Glutamatergic neuron (in vitro differentiated cells): ENCODE measurements around the gene DNLZ. TPM values are rescaled to one million over a fixed set of nuclear protein-coding genes. Genes with fewer than 3 reads are reported as not detected.

ENCODE experiments used
- DNase-seq: peaks from one replicate; pipeline ENCODE4 v3.0.0; 2022
- H3K27ac Mint-ChIP-seq: one replicate; pipeline ENCODE4 v1.8.0; 2020; ENCODE audit warnings: mild to moderate bottlenecking, mixed read lengths, inconsistent platforms; ENCODE audit not compliant: unreplicated experiment
- H3K27me3 Mint-ChIP-seq: one replicate; pipeline ENCODE4 v1.8.0; 2020; ENCODE audit warnings: mild to moderate bottlenecking, moderate library complexity, mixed read lengths, inconsistent platforms; ENCODE audit not compliant: unreplicated experiment
- H3K36me3 Mint-ChIP-seq: one replicate; pipeline ENCODE4 v1.8.0; 2020; ENCODE audit warnings: mild to moderate bottlenecking, mixed read lengths, inconsistent platforms; ENCODE audit not compliant: unreplicated experiment
- H3K4me1 Mint-ChIP-seq: one replicate; pipeline ENCODE4 v1.8.0; 2020; ENCODE audit warnings: mild to moderate bottlenecking, low read depth, mixed read lengths, inconsistent platforms; ENCODE audit not compliant: unreplicated experiment
- H3K4me3 Mint-ChIP-seq: one replicate; pipeline ENCODE4 v1.8.0; 2020; ENCODE audit warnings: mild to moderate bottlenecking, mixed read lengths, inconsistent platforms; ENCODE audit not compliant: unreplicated experiment
- H3K9me3 Mint-ChIP-seq: one replicate; pipeline ENCODE4 v1.8.0; 2020; ENCODE audit warnings: mild to moderate bottlenecking, moderate library complexity, mixed read lengths, inconsistent platforms; ENCODE audit not compliant: unreplicated experiment
- CTCF ChIP-seq: fragments of 200-600 bp; sonication (generic); IDR thresholded peaks from one replicate; pipeline ENCODE4 v1.5.0; 2021; ENCODE audit not compliant: partially characterized antibody, unreplicated experiment
- total RNA-seq: library from RNA; stranded (reverse); fragmentation: NEBNext Ultra II Directional; extraction: Animal tissue kit (Norgen Biotek cat#: 25700); gene quantifications from one replicate; pipeline ENCODE4 v1.2.1, GENCODE V29; 2021; ENCODE audit not compliant: unreplicated experiment

DNLZ gene
- total RNA-seq, 1 donor from 2014 or later = 16.5 TPM

GRCh38 chr9:136344544-136345280, 18.8 kb downstream of the DNLZ start:
- Mint-ChIP-seq H3K9me3 (peaks cover 2% of the 10 kb centered on the region), H3K27ac (peak overlapping the region; percentile 17), H3K36me3 (no peaks in the 10 kb centered on the region), H3K4me1 (no peaks in the 10 kb centered on the region), H3K4me3 (peak overlapping the region; percentile 46), H3K27me3 (peaks cover 21% of the 10 kb centered on the region)
- no peak for TF ChIP-seq CTCF
- no peak for DNase-seq

DNA sequence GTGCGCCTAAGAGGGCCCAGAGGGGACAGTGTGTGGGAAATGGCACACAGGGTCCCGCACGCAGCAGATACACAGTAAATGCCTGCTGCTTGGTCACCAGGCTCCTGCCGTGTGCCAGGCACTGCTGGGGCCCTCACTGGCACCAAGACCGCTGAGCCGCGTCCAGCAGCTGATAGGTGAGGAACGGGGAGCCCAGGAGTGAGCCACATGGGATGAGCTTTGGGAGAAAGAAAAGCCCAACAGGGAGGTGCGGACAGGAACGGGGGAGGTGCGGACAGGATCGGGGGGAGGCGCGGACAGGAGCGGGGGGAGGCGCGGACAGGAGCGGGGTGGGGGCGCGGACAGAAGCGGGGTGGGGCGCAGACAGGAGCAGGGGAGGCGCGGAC, 19.7 kb downstream of the DNLZ start:
- no peak for TF ChIP-seq CTCF
- Mint-ChIP-seq H3K27ac (no peak overlapping the region), H3K36me3 (no peaks in the 10 kb centered on the region), H3K4me3 (no peak overlapping the region), H3K4me1 (no peaks in the 10 kb centered on the region), H3K9me3 (peaks cover 2% of the 10 kb centered on the region), H3K27me3 (peaks cover 17% of the 10 kb centered on the region)
- no peak for DNase-seq

- Mint-ChIP-seq H3K4me1 (no peaks in the 10 kb centered on the region), H3K9me3 (peaks cover 2% of the 10 kb centered on the region), H3K27me3 (peaks cover 17% of the 10 kb centered on the region), H3K36me3 (no peaks in the 10 kb centered on the region), H3K4me3 (no peak overlapping the region), H3K27ac (no peak overlapping the region)
- no peak for TF ChIP-seq CTCF
- DNase-seq = no peak
Measured at GRCh38 chr9:136343121-136343883, 20.2 kb downstream of the DNLZ start.

- H3K4me3 Mint-ChIP-seq = peak overlapping the region; percentile 25
- no peaks in the 10 kb centered on the region for H3K36me3 Mint-ChIP-seq
- DNase-seq = peak; percentile 87
- H3K27ac Mint-ChIP-seq = no peak overlapping the region
- no peaks in the 10 kb centered on the region for H3K4me1 Mint-ChIP-seq
- no peak for TF ChIP-seq CTCF
- H3K27me3 Mint-ChIP-seq = peaks cover 15% of the 10 kb centered on the region
- peaks cover under 1% of the 10 kb centered on the region for H3K9me3 Mint-ChIP-seq
Measured at GRCh38 chr9:136342181-136343120, 21.1 kb downstream of the DNLZ start.
